ENCODE results near the gene ZDHHC14.
A peak's percentile ranks its signal among the peaks of the same experiment; 100 is the strongest.

The ZDHHC14 gene

DNA sequence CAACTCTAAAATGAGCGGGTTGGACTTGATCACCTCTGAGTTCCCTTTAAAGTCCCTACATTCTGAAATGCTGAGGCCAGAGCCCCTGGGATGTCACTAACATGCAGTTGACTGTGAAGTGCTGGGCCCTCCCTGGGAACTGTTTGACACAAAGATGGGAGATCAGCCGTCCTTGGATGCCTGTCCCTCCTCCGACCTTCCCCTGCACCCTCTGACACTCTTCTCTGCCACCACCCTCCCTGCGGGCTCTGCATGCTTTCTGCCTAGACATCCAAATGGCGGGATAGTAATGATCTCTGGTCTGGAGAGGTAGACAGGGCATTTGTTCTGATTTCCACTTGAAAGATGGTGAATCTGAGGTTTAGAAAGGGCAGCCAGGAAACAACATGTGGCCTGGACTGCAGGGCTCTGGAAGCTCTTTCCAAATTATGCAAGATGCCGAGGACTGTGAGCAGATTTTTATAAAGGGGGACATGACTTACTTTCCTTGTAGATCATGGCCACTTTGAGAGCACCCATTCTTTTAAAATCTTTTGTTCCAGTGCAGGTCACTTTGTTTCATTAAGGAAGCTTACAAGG lies 113.2 kb downstream of the ZDHHC14 start:
- no peak for DNase-seq

DNA sequence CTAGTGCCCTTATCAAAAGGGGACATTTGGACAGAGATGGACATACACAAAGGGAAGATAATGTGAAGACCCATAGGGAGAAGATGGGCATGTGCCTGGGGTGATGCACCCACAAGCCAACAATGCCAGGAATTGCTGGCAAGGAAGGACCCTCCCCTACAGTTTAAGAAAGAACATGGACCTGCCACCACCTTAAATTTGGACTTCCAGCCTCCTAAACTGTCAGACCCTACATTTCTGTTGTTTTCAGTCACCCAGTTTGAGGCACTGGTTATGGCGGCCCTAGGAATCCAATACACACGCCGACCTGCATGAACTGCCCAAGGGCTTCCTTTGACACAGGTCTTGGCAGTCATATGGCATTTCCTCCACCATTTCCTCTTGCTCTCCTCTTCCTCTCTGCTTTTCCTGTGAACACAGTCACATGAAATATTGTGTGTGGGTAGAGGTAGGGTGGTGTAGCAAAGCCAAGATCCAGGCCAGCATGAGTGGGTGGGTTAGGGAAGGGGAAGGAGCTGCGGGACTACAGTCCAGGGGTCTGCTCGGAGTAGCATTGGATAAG lies 115.6 kb downstream of the ZDHHC14 start:
- no peak for DNase-seq

DNA sequence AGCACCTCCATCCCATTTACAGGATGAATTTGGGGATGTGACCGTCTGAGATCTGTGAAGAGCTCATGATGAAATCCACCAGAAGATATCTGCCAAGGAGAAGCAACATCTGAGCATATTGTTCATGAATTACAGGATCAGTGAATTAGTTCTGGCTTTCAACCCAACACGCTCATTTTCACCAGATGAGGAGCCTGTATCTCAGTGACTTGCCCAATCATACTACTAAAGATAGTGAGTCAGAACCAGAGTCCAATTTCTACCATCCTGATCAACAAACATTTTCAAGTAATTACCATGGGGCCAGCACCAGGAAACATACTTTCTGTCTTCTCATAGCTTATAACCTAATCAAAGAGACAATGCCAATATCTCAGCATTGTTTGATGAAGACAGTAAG lies 116.6 kb downstream of the ZDHHC14 start:
- no peak for DNase-seq

DNA sequence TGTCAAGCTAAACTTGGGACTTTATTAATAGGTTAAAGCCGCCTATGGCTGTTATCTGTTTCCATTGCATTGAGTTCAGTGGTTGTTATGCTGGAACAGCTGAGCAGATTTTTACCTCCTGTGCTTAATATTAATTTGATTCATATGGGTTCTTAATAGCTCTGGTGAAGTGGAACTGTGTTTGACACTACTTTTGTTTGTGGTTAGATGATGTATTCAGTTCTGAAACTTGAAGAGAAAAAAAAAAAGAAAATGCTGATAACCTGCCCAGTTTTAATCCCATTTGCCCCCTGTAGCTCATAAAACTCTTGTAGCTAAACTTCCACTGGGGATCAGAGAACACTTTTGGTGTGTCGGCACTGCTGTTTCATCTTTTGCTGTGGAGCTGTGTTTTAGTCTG lies 117.8 kb downstream of the ZDHHC14 start:
- DNase-seq = no peak

DNA sequence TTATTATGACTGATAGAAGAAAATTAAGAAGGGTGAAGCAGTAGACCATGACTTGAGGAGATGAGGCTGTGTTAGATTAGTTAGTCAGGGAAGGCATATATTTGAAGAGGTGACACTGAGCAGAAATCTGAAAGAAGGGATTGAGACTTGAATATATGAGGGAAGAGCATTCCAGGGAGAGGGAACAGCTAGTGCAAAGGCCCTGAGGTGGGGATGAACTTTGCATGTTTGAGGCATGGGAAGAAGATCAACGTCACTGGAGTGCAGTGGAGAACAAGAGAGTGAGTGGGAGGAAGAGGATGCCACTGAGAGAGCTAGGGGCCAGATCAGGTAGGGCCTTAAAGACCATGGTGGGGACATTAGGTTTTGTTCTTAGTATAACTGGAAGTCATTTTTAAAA lies 119.0 kb downstream of the ZDHHC14 start:
- DNase-seq = no peak

DNA sequence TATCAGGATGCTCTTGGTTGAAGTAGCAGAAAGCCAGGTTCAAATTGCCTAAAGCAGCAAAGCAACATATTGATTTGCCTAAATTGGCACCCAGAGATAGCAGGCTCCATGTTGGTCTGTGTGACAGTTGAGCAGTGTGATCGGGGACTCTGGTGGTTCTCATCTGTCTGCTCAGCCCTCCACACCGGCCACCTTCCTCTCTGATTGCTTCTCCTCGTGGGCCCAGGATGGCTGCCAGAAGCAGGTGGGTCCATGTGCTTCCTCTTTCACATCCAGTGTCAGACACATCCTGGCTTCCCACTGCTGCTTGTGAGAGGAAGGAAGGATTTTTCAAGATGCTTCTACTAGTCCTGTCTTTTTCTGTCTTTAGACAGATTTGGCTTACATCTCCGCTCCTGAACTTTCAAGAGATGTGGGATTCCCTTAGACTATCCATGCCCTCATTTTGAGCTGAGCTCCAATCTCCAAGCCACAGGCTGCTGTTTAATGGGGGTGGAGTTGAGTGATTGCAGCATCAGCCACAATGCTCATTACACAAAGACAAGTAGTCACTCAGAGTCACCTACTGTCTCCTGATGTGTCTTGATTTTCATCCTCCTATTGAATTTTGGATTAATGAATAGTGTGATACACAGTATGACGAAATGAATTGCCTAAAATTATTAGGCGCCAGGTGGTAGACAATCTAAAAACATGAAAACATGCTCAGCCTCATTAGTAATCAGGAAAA lies 122.2 kb downstream of the ZDHHC14 start:
- DNase-seq = peak; percentile 5 to 9

DNA sequence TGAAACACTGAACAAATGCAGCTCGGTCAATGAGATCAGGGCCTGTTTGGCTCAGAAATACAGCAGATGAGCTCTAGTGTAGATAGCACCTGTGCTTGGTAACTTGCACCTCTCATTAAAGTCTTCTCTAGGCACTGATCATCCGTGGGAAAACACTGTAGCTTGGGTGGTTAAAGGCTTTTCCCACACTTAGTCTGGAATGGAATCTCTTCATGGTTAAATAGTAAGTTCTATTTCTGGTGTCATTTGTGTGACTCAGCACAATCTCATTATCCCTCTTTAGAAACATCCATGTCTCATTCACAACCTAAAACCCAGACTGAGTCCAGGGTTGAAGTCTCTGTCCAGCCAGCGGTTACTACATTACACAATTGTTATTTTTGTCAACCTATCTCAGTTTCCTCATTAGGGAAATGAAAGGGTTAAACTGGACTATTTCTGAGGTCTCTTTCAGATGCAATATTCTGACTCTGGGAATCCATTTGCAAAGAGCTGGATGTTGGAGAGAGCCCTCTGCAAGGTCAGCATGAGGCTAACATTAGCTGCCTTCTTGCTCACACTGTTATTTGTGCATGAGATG lies 125.0 kb downstream of the ZDHHC14 start:
- DNase-seq = no peak

DNA sequence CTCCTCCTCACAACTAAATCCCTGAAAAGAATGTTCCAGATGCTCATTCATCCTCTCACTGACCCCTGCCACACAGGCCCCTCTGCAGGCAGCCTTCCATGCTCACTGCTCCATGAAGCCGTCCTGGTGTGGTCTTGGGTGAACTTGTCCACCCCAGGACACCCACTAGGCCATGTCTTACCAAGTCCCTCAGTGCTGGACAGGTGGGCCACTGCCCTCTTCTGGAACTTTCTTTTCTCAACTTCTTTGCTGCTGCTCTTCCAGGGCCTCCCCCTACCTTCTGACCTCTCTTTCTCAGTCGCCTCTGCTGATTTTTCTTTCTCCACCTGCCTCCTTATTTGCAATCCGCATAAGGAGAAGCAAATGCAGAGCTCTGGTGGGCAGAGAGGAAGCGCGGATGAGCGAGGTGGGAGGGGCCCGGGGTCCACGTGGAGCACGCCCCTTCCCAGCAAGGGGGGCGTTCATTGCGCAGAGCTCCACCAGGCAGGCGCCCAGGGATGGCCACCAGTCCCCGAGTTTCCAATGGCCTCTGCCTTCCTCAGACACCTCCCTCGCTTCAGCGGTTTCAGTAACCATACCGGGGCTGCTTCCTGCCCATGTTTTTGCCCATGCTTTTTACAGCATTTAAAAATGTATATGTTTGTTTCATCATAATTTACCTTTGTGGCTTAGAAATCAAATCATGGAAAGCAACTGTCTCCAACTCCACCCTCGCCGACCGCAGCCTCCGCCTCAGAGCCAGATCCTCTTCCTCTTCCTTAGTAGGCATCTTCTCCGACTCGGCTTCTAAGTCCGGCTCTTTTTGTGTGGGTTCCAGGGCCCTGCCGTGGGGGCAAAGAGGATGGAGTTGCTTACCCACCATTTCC lies 129.6 kb downstream of the ZDHHC14 start:
- peak; percentile 37 to 39 for DNase-seq

DNA sequence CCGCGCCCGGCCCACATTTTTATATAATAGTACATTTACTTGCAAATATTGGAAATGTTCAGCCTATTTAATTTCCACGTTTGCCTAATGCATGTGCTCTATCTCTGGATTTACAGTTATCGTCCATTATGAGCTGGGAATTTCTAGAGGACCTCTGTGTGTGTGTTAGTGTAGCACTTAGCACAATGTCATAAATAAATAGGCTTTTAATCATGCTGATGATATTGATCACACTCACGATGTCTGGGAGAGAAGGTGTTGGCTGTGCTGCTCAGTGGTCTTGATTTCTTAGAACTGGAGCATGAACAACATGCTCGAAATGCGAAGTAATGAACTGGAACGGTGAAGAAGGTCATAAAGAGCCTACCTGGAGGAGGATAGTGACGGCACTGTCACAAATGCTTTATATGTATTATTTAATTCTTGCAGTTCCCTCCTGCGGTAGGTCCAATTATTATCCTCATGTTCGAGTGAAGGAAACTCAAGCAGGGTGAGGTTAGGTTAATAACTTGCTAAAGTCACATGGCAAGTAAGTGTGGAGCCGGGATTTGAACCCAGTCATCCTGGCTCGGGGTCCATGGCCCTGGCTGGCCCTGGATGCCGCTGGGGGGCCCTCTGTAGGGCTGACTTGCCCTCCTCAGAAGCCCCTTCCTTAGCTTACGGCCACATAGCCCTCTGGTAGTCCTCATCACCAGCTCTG lies 130.8 kb downstream of the ZDHHC14 start:
- DNase-seq = no peak

DNA sequence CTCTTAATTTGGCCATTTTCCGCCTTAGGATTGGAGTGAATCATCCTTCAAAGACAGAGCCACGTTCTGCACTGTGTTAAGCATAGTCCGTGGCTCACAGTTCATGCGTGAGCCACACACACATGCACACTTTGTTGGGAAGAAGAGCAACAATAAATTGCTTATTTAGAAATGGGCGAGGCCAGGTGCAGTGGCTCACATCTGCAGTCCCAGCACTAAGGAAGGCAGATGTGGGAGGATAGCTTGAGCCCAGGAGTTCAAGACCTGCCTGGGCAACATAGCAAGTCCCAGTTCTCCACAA lies 131.3 kb downstream of the ZDHHC14 start:
- DNase-seq = no peak

DNA sequence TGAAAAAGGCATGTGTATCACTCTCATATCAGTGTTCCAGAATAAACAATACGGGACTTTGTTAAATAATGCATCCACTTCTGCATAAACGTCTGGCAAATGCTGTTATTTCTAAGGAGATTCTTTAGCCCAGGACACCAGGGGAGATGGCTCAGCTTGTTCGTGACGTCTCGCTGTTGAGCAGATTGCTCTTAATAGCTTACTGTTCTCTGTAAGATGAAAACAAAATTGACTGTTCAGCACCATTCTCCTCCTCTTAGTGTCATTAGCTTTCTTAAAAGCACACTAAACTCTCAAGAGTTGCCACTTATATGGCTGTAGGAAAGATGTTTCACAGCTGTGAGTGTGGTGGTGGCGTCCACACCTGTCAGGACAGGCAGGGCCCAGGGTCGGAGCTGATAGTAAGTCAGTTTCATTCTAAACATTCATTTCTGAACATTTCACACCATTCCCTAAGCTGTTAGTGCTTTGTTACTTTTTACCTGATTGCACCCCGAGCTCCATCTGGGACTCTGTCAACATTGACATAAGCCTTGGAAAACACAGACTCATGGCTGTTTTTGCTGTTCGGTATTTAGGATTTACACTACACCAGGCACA lies 132.1 kb downstream of the ZDHHC14 start:
- DNase-seq = no peak

DNA sequence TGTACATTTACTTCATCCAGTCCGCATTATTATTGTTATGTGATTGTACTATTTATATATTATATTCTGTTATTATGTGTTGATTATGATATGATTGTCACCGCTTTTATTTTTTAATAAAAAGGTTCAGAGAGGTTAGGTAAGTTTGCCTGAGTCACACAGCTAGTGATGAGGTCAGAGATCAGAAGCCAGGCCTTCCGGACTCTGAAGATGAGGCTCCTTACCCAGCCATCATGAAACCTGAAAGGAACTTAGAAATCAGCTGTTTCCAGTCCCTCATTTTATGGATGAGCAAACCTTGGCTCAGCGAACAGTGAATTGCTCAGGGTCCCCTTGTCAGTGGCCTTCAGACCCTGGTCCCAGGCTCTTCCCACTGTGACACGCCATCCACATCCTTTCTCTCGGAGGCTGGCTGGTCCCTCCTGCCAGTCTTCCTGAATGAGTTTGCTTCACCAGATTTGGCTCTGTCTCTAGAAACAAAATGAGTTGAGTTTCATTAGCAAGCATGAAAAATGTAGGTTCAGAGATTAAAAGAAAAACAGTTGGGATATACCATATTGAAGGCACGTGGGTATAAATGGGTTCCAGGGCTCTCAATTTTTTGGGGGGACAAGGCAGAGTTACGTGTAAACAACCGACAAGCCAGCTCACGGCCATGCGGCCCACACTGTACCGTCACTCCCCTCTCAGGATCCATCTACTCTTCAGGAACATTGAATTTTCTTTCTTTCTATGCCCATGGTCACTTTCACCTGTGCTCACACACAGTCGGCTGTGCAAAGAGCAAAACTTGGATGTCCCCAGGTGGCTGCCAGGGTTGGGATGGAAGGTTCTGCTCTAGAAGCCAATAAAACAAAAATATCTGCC lies 132.9 kb downstream of the ZDHHC14 start:
- DNase-seq = no peak

DNA sequence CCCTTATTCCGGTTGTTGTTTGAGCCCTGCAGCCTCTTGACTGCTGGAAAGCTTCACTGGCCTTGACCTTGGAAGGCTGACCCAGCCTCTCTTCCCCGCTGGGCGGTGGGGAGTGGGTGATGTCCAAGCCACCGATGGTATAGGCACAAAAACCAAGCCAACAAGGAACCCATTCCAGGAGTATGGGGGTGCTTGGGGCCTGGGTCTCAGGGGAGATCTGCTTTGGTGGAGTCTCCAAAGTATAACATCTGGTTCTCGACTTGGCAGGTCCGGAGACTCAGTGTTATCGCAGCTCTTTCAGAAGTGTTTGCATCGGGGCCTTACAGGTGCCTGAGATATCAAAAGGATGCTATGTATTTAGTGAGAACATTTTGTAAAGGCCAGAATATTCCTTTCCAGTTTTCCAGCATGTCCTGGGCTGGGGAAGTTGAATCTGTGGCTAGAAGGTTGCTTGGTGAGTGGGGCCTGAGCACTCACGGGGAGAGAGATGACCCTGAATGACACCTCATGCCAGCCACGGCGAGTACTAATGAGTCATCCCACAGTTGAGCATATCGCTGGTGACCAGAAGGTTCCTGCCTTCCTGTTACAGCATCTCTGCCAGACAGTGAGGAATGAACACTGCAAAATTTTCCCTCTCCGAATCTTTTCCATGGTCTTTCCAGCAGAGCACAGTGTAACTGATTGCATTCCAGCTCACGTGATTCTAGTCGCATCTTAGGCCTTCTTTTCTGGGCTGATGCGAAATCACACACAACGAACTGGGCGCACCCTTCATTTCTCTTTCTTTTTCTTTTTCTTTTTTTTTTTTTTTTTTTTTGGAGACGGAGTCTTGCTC lies 133.9 kb downstream of the ZDHHC14 start:
- DNase-seq = peak; percentile 48

DNA sequence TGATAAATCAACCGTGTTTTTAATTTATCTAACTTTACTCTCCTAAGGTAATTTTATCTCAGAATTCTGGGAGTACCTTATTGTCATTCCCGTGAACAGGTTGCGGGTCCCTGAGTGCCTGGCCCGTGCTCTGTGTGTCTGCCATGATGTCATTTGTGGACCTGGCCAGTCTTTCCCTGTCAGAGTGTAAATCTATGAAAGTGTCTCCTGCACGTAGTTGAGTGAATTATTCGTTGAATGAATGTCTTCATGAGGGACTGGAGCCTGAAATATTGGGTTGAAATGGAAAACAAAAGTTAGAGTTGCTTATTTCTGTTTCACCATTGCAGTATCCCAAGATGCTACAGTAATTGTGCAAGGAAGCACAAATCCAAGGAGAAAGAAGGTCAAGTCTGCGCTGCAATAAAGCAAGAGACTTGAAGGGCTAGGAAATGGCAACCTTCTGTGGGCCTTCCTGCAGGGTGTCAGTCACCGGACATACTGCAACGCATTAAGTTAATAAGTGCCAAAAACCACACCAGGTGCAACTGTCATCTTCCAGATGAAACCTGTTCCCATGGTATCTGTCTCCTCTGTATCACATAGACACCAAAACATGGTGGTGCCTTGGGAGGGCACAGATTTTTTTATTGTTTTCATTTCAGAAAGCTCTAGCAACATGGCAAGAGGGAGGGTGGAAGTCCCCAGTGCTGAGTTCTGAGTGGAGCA lies 135.5 kb downstream of the ZDHHC14 start:
- DNase-seq = no peak

DNA sequence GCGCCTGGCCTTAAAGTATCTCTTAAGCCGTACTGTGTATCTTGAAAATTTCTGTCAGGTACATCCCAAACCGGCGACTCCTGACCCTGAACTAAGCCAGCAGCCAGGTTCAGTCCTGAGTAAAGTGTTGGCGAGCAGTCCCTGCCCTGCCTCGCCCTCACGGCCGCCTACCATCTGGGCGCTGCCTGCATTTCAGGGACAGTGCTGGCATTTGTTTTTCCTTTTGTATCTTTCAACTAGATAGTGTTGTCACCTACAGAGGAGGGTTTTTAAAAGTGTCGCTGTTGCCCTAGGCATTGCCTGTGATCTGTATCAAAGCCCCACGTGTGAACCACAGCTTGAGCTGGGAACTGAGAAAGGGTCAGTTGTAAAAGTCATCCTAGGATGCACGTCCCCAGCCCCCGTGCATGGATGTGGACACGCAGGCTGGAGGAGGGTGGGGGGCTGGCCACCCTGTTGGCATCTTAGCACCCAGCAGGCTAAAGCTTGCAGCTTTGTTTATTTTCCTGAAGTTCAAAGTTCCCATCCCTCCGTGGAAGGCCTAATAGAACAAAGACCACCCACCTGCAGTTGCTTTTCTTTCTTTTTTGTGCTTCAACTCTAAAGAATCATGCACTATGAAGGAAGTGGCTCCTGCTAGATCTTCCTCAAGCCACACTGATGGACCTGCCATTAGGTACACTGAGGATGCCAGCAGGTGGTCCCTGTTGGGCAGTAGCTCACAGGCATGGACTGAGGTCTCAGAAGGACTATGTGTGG lies 136.8 kb downstream of the ZDHHC14 start:
- DNase-seq = no peak

DNA sequence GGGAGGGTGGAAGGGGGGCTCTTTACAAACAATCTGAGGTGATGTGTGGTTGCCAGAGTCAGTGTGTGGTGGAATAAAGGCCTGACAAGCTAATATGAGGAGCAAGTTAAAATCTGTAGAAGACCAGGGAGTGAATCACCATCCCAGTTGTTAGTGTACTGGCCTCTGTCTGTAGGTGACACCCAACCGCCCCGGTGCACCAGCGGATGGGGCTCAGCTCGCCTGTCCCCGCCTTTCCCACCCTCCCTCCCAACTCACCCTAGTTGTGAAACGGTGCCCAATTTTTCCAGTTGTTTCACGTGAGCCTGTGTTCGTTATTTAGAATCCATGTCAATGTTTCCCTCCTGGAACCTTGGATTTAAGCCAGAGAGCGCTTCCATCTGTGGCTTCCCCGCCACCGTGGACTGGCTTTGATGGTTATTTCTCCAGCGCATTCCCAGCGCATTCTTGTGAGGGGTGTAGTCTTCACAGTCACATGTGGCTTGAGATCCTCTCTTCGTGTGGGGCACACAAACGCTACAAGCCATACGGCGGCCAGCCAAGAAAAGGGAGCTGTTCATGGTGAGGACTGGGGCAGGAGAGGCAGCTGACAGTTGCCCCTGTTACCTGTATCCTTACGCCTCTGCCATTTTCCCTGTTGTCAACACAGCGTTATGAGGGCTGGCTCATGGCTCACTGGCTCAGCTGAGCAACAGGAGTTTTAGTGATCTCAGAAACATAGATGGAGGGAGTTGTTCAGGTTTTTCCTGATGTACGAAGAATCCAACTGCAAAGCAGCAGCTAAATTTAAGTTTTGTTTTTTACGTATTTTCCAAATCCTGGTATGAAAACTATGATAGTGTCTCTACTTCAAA lies 137.6 kb downstream of the ZDHHC14 start:
- no peak for DNase-seq

DNA sequence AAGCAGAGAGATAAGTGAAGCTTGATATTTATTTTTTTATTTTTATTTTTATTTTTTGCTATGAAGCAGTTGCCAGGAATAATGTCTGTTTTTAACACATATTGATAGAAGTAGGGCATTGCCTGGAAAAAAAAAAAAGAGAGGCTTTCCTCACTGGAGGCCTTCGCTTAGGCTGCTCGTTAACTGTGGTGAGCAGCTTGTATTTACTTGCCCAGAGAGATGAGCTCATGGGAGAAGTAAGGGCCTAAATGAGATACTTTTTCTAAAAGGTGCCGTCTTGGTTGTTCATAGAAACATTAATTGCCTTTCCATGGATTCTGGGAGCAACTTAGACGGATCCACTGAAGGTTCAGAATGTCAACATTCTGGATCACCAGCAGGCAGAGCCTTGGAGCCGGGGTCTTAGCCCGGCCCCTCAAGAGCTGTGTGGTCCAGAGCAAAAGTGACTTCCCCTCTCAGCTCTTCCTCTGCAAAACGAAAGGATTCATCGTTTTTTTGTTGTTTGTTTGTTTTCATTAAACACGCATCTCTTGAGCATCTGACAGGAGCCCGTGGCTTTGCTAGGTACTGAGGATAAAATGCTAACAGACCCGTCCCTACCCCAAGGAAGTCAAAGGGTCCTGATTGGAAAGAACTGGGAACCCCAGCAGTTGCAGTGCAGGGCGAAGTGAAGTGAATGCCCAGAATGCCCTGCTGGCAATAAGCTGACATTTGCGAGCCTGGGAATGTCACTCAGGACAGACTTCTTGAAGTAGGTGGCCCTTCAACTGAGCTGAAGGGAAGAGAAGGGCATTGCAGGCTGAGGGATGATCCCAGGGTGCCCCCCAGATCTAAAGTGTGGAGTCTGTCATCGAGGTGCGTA lies 138.5 kb downstream of the ZDHHC14 start:
- no peak for DNase-seq
